GM21529 (cell line): ENCODE data around the gene ATG16L2.
"Not testable (repeated sequence)": the region's sequence is repeated elsewhere in the genome, so short reads cannot be mapped to it uniquely, and the experiment has no call there.

Experiments
- ATAC-seq: cut with Tn5 transposase; IDR thresholded peaks from one replicate; pipeline ENCODE4 v1.9.1; 2021; ENCODE audit not compliant: unreplicated experiment

Gene ATG16L2

DNA sequence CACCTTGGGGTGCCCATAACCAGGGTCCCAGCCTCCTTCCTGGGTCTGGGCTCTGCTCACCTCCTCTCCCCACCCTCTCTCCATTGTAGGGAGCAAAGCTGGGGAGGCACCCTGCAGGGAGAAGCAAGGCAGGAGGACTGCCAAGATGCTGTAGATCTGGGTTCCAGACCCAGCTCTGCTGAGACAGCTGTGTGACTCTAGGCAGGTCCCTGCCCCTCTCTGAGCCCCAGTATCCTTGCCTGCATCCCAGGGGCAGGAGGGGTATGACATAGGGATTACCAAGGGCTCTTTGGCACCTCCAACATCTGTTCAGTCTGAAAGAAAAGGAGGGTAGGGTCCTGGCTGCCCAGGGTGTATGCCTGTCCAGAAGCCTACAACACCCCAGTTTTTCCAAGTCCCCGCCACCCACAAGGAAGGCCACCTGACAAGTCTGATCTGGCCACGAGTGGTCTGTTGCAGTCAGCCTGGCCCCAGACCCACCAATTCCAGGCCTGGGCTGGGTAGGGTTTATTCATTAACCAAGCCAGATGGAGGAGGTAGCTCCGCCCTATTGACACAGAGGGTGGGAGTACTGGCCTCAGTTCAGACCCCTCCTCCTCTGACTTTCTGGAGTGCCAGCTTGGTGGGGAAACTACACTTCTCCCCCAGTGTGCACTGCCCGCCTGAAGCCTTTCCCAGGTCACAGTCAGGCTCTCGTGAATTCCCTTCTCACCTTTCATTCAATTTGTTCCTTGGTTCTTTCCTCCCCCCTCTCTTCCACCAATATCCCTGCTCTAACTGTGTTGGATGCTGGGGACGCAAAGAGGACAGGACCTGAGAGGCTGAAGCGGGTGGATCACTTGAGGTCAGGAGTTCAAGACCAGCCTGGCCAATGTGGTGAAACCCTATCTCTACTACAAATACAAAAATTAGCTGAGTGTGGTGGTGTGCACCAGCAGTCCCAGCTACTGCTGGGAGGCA, 35.4 kb upstream of the ATG16L2 start:
- no peak for ATAC-seq

DNA sequence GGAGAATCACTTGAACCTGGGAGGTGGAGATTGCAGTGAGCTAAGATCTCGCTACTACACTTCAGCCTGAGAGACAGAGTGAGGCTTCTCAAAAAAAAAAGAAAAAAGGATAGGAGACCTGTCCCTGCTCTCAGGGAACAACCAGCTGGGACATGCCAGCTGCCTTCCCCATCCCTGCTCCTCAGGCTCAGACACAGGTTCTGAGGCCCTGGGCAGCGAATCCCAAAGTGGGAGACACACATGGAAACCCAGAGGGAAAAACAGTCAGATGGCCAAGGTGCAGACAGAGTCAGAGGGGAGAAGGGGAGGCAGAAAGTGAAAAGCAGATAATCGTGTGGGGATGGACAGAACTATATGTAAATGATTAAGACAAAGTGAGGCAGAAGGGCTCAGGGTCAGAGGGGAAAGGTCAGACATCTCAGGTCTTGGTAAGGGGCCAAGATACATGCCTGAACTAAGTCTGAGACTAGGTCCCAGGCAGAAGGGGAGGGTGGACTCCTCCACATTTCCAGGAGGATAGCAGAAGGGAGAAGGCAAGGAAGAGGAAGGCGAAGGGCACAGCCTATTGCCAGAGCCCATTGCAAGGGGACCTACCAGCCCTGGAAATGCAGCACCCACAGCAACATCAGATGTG, 34.6 kb upstream of the ATG16L2 start:
- no peak for ATAC-seq

DNA sequence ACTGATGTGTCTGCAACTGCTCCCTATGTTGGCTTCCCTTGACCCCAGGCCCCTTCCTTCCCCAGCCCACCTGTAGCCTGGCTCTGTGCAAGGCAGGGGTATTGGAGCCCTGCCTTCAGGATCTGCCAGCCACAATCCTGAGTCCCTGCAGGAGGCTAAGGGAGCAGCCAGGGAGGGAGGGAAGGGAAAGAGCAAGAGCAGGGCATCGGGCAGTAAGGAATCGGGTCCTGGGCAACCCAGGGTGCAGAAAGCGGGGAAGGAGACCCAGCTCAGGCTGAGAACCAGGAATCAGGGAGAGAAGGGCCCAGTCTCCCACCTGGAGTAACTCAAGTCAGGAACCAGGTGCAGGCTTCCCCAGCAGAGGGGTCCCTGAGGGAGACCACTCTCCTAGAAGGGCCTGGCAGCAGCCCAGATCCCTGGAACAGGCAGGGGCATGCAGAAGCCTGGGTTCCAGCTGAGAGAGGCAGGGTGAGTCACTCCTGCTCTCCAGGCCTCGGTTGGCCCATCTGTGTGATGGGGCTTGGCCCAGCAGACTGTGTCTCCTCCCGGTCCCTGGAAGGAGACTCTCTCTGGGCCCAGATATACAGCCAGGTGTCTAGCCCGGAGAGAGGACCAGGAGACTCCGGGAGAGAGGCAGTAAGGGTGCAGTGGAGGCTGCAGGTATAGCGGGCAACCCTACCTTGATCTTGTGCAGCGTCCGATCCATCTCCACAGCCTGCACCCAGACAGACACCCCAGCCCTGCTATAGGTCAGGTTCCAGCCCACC, 33.7 kb upstream of the ATG16L2 start:
- no peak for ATAC-seq

DNA sequence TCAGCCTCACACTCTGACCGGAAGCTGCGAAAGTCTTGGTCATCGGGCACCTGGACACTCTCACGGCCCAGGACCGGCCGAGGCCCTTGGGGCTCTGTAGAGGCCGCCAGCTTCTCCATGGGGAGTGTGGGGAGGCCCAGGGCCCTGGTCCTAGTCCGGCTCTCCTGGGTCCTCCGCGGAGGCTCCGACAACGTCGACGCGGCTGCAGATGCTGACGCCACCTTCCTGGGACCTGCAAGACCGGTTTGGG, 33.2 kb upstream of the ATG16L2 start:
- no peak for ATAC-seq

DNA sequence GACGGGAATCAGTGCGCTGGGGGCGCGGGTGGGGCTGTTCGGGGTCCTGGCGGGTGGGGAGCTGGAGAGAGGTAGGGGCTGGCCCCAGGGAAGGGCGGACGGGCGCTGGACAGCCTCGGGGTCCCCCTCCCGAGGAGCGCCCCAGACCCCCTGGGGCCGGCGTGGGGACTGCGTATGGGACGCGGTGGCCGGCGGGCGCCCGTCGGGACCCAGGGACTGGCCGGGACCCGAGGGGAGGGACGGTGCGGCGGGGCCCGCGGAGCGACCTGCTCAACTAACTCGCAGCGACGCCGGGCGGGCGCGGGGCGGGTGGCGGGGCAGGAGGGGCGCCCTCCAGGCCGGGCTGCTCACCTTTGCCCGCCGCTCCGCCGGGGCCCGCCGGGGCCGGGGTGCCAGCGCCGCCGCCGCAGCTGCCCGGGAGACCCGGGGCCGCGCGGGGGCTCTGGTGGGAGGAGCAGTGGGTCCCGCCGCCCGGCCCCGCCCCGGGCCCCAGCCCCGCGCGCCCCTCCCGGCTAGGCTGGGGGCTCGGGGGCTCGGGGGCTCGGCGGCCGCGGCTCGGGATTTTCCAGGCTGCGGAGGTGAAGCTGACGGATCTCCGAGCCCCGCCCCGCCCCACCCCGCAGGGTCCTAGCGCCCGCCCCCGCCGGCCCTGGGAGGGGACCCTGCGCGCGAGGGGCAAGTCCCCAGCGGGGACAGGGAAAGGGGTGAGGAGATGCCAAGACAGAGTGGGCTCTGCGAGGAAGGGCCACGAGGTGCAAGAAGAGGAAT, 32.7 kb upstream of the ATG16L2 start:
- peak; percentile 47 for ATAC-seq

DNA sequence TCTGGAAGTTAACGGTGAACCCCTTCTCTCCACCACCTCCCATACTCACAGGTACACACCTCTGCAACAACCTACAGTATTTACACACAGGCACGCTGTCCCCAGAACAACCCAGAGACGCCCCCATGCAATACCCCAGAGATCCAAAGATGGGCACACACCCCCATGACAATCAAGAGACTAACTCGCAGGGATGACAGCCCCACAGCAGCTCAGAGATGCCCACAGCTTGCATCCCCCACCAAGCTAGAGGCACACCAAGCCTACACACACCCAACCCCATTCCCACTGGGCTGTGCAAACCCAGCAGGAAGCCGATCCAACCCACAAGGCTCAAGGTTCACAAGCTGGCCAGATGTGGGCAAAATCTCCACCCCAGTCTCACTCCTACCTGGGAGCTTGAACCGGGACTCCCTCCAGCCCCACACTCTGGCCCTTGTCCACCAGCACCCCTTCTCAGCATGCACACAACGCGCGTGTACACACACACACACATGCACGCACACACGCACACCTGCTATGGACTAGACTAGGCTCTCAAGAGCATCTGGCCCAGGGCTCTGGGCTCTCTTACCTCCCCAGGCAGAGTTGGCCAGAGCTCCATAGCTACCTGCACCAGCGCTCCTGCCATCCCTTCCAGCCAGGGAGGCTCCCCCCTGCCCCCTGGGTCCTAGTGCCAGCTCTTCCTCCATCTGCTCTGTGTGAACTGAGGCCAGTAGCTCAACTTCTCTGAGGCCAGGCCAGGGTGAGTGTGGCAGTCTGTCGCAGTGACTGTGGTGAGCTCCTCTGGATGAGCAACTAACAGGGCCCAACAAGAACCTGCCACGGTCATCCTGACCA, 31.9 kb upstream of the ATG16L2 start:
- peak; percentile 16 for ATAC-seq

DNA sequence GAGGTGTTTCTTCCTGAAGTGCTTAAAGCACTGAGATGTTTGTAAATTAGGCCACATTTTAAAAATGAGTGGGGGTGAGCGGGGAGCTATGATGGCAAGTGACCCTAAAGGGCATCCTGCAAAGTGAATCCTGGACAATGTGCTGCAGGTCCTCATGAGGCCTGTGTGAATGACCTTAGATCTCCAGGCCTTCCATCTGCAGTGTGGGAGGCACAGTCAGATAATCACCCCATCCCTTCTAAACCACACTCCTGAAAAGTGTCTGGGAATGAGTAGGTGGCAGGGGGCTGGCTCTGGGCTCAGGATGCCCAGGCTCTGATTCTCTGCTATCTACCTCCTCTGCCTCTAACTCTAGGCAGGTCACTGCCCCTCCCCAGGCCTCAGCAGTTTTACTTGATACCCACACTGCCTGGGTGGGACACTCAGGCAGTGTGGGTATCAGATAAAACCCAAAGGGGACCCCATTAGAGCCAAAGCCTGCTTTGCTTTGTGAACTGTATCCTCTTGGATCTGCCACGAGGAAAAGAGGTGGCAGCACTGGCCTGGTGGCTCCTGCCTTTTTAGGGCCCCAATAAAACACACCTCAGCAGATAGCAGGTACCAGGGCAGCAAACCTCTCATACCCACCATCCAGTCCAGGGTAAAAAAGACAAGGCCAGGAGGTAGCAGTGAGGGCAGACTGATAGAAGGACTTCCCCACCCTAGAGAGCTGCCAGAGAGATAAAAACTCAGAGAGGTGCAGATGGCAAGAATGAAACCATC, 30.9 kb upstream of the ATG16L2 start:
- no peak for ATAC-seq

DNA sequence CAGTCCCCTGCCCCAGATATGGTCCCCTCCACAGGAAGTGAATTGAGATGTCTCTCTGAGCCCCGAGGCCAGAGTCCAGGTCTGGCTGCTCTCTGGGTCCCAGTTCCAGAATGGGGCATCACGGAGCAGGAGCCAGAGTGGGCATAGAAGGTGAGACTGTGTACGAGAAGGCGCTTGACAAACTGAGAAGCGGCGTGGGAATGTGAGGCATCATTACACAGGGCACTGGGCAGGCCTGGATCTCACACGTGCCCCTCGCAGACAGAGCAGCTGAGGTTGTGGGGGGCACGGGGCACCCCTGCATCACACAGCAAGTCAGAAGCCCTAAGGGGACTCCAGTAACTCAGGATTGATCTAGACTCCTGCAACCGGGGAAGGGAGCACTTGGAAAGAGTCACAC, 29.5 kb upstream of the ATG16L2 start:
- no peak for ATAC-seq

DNA sequence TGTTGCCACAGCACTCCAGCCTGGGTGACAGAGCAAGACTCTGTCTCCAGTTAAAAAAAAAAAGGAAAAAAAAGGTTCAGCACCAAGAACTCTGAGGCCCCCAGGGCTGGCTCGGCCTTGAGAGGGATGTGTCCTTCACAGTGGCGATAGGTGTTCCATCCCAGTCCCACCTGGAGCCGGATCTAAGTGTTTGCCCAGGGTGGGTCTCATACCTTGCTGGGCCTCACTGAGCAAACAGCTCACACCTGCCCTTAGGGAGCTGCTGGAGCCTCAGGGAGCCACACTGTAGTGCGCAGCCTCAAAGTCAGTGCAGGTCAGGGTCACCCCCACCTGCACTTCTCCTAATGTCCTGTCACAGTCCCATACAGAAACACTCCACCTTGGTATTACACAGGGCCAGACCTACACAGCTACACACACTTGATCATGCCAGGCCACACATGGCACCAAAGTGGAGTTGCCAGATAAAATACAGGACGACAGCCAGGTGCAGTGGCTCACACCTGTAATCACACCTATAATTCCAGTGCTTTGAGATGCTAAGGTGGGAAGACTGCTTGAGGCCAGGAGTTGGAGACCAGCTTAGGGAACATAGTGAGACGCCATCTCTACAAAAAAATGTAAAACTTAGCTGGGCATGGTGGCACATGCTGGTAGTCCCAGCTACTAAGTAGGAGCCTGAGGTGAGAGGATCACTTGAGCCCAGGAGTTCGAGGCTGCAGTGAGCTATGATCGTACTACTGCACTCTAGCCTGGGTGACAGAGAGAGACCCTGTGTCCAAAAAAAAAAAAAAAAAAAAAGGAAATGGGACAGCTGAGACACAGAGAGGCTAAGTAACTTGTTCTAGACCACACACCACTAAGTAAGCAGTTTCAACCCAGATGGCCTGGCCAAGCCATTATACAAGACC, 27.7 kb upstream of the ATG16L2 start:
- no peak for ATAC-seq

DNA sequence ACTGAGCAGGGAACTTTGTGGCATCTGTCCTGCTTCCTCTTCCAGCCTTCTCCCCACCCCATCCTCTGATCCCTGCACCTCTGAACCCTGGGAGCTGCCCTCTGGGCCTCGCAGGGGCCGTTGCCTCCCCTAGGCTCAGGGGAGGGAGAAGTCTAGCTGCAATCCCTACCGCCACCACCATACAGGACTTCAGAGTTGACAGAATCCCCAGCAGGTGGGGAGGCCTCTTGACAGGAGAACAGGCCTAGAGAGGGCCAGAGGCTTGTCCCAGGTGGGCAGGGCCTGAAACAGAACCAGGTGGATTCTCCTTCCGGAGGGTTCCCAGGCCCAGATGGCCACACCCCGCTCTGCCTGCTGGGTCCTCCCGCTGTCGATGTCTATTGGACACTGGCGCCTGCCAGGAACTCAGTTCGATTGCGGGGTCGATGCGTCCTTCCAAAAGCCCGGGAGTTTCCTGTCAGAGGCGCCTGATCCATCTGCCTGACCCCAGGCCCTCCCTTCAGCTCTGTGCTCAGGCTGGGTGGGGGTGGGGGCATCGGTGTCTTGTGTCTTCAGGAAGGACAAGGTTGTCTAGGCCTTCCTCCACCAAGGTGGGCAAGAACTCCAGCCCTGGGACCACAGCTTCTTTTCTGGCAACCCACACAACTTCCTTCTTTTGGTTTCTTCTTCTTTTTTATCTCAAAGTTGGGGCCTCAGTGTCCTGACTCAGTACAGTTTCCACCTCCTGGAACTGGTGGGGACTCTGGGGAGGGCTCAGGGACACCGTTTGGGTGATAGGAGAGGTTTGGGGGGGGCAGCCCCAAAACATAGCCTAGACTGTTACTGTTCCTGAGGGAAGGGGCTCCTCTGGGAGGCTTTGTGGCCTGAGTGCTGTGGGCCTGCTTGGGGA, 26.8 kb upstream of the ATG16L2 start:
- peak; percentile 71 for ATAC-seq

DNA sequence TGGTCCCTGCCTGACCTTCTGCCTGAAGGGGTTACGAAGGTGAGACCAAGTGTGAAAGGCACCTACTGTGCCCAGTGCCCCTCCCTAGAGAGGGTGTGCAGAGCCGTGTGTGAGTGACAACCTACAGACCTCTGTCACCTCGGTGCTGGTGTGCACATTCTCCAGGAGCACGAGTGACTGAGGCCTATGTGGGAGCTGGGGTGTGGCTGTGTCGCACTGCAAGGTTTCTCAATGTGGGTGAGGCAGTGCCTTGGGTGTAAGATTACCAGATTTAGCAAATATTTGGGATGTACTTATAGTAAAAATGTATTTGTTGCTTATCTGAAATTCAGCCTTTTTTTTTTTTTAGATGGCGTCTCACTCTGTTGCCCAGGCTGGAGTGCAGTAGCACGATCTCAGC, 26.0 kb upstream of the ATG16L2 start:
- ATAC-seq = no peak

DNA sequence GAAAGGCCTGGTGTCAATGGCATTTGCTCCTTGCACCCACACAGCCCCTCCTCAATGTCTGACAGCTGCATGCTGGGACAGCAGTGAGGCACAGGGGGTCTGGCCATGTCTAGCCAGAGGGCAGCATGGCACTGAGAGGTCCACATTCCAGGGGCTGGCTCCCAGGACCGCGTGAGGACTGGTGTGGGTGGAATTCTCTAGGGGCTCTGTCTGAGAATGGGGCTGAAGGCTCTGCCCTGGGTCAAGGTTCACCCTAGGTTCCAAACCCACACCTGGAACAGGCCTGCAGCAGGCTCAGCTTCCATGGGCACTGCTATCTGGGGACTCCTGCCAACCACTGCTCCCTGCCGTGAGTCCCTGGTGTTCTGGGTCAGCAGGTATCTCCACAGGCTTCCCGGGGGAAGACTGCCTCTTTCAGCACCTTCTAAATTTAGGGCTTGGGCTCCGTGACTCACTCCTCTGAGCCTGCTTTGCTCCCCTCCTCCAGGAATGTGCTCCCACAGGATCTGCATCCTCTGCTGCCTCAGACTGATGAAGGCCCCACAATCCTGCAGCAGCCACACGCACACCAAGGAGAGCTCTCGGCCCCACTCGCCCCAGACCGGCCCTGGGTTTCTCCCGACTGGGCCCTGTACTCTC, 24.6 kb upstream of the ATG16L2 start:
- no peak for ATAC-seq

DNA sequence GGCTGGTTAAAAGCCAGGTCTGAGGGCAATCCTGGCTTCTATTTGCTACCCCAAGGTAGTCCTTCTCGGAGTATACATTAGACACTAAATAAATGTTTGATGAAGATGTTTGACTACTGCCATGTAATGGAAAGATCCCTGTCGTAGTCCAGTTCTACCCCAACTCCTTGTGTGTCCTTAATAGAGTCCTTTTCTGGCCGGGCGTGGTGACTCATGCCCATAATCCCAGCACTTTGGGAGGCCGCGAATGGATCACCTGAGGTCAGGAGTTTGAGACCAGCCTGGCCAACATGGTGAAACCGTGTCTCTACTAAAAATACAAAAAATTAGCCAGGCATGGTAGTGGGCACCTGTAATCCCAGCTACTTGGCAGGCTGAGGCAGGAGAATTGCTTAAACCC, 23.0 kb upstream of the ATG16L2 start:
- ATAC-seq = not testable (repeated sequence)

DNA sequence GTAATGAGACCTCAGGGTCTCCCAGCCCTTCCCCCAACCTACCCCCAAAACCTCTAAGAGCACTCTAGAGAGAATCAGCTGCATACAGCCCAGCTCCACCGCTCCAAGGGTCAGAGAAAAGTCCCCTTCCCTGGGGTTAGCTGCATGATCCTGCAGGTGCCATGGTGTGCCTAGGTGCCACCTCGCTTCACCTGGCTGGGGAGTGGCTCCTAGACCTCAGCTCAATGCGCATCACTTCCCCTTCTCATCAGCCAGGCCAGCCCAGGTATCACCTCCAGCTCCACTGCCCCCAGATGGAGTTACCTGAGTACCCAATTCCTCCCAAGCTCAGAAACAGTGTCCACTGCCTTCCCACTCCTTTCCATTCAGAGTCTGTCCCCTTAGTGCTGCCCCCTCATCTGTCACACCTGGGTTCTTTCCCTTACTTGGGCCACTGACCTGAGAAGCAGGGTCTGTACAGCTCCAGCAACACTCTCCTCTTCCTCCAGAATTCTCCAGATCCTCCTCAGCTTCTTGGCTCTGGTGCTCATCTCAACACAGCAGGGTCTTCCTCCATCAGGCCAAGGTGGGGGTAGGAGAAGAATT, 21.7 kb upstream of the ATG16L2 start:
- no peak for ATAC-seq

DNA sequence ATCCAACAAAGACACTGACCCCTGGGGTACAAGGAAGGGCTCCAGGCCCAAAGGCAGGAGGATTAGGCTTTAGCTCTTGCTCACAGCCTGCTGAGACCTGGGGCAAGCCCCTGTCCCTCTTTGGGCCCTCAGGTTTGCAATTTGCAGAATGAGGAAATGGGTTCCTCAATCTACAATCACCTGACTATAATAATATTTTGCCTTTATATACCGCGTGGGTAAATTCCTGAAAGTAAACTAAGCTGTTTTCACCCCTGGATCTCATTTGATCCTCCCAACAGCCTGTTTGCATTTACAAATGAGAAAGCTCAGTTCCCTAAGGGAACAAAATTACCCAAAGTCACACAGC, 21.2 kb upstream of the ATG16L2 start:
- ATAC-seq = no peak

DNA sequence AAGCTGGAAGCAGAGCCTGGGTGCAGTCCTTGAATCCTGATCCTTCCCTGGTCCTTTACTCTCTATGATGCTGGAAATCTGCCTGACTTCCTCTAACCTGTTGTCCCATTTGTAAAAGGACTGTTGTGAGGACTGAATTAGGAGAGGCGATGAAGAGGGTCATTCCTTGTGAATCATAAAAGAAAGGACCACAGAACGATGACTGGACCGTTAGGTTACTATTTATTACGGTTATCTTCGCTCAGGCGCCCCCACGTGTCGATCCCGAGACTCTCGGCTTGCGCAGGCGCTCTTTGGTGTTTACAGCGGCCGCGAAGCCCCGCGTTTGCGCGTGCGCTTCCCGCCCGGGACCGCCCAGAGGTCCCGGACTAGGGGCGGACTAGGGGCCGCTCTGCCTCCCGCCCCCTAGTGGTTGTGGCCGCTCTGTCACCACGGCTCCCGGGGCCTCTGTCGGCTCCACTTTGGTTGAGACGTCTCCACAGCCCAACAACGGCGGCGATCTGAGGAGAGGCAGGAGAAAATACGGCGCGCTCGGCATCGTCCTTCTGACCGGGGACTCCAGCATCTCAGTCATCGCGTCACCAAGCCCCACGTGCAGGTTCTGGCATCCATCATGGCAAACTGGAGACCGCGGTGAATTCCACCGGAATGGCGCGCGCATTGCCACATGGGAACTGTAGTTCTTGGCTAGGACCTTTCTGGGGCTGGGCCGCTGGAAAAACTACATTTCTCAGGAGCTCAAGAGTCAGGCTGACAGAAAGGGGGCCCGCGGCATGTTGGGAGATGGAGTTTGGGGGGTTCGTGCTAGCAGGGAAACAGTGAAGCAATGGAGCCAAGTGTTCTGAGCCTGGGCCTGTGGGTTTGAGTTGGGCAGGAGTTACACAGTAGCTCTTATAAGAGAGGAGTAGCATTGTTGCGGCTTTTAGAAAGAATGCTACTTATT, 20.5 kb upstream of the ATG16L2 start, which contains the start of gene STARD10:
TSS of gene STARD10 (minus strand) at position 623 of the 943 bp plus-strand sequence. CDS start 12,866 bp downstream, outside the sequence.
- ATAC-seq = peak; percentile 87
